Stimulated activated CD8-positive, alpha-beta memory T cell treated with anti-CD3 and anti-CD28 coated beads, Interleukin-7, amount 100 ng/mL, for 24 hours (primary cell): Measurements from ENCODE around the gene CIROP.

ENCODE experiments used
- DNase-seq: peaks from one replicate; pipeline ENCODE4 v3.0.0-alpha.2; 2020; ENCODE audit warnings: low read depth

Gene CIROP

GRCh38 chr14:23093991-23094665, 10.7 kb downstream of the CIROP start:
- DNase-seq, result peak; percentile 46

DNA sequence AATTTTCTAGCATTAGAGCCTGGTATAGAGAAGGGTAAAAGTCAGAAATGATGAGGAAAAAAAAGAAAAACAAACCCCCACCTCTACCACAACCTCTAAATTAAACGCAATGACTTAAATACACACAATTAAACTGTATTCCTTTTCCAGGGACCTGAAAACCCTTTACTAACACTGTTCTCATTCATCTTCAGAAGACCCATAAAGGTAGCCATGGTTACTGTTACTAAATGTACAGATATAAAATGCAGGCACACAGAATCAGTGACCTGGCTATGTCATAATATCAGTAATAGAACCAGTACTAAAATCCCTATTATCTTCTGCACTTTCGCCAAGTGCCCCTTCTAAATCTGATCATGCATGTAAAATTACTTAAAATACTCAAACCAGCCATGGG, 11.3 kb downstream of the CIROP start:
- no peak for DNase-seq

GRCh38 chr14:23093104-23093503, 11.7 kb downstream of the CIROP start:
- no peak for DNase-seq

DNA sequence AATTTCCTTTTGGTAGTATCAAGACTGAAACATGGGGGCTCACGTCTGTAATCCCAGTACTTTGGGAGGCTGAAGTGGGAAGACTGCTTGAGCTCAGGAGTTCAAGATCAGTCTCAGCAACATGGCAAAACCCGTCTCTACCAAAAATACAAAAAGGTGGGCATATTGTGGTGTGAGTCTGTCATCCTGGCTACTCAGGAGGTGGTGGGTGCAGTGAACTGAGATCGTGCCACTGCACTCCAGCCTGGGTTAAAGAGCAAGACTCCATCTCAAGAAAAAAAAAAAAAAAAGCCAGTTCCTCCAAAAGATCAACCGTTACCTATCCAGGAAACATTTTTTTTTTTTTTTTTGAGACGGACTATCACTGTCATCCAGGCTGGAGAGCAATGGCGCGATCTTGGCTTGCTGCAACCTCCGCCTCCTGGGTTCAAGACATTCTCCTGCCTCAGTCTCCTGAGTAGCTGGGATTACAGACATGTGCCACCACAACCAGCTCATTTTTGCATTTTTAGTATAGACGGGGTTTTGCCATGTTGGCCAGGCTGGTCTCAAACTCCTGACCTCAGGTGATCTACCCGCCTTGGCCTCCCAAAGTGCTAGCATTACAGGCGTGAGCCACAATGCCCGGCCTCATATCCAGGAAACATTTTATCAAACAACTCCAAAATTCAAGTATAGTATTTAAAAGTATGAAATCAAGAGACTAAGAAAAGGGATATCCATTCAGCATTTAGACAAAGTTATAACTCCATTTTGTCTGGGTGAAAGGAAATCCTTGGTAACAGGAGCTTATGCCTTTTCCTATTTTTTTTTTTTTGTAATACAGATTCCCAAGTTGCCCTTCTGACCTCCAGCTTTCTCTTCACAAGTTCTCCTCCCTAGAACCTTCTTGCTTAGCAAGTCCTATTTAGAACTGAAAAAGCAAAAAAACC, 13.2 kb downstream of the CIROP start:
- no peak for DNase-seq

DNA sequence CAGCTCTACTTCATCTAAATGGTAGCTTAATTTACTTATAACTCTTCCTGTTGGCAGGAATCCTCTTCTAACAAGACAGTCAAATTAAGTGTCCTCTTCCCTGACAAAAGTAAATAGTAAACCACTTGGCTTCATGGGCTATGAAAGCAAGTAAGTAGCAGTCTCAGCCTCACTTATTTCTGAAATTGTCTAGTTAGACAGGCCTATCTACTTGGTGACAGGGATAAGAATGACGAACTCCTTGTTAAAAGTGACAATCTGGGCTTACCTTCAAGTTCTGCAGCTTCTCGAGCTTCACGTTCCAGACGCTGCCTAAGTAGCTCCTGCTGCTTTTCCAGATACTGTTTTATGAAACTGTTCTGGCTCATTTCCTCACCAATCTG, 14.5 kb downstream of the CIROP start:
- no peak for DNase-seq

DNA sequence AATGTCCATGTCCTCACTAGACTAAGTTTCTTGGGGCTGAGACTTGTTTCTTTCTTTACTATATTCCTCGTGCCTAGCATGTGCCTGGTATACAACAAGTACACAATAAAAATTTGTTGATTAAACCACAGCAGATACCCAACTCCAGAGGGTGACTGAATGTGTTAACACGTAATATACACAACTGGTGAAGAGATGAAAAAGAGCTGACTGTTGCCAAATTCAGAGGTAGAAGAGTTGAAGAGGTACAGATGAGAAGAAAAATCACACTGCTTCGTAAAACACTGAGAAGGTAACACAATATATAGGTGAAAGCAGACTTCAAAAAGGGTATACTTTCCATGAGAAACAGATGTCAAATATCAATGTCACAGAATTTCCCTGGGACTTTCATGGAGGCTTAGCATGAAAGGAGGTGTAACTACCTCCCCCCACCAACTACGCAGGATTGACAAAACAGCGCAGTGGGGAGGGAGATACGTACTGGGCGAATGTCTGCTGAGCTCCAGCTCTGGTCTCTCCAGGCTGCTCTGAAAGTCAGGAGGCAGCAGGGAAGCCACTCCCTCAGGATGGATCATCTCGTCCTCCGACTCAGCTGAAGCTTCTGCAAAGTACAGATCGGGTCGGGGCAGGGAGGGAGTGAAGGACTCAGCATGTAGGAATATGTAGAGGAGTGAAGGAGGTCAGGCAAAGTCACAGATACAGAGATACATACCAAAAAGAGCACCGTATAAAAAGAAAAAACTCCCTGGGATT, 15.1 kb downstream of the CIROP start:
- no peak for DNase-seq

- no peak for DNase-seq
Measured at GRCh38 chr14:23086565-23086964, 18.2 kb downstream of the CIROP start.

- DNase-seq, result no peak
Measured at GRCh38 chr14:23085458-23085857, 19.3 kb downstream of the CIROP start.

- no peak for DNase-seq
Measured at GRCh38 chr14:23080474-23080873, 24.3 kb downstream of the CIROP start.

- no peak for DNase-seq
Measured at GRCh38 chr14:23079716-23080115, 25.1 kb downstream of the CIROP start.

DNA sequence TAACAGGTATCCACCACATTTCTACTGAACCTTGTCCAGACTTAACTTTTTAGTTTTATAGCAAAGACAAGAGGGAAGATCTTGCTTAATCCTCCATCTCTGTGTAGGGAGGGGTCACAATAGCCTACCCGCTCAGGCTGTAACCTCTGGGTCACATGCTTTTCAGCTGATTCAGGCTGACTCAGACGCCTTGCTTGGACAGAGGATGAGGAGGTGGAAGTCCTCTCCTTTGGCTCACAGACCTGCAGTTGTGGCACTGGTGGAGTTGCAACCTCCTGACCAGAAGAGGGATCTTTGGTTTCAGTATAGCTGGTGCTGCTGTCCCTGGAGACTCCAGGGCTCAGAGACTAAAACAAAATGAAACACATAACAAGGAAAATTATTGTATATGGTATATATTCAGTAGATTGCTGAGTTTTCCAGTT, 26.1 kb downstream of the CIROP start:
- no peak for DNase-seq

GRCh38 chr14:23077962-23078361, 26.8 kb downstream of the CIROP start:
- DNase-seq, result no peak

DNA sequence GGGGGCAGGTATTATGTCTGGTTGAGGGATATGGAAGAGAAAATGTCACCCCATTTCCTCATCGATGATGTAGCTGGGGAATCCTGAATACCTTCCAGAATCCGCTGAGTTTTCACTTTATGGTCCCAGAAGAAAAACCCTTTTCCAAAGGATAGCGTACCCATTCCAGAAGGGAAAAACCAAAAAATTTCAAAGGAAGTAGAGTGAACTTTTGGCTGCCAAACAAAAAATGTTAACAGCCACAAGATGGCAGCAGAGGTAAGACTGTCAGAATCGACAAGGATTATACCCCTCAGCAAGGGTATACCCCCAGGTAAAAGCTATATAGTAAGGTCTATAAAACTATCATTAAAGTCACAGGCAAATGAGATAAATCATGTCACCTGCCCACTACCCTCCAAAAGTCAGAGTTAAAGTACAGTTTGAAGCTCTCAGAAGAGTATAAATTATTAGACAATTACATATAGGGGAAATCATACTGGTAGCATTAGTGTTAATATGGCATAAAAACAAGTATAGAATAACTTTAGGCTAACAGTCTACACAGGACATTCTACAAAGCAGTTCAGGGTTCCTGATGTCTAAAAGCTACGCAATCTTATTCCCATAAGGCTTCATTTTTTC, 27.9 kb downstream of the CIROP start:
- DNase-seq, result no peak

DNA sequence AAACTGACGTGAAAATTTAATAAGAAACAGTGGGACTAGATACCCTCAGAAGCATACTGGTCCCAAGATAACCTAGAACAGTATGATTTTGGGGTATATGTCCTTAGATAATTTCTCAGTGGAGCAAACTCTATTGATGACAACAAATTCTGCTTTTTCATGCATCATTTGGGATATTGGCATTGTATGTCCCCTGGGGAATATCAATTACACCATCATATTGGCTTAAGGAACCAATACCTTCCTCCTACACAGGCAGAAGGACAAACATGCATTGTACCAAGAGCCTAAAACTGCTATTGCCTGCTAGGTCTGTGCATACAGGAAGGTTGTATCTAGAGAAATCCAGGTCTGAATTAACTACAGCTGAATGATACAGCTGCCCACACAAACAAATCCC, 29.9 kb downstream of the CIROP start:
- DNase-seq, result no peak

- DNase-seq, result no peak
Measured at GRCh38 chr14:23071921-23072539, 32.8 kb downstream of the CIROP start.

- DNase-seq, result peak; percentile 51
Measured at GRCh38 chr14:23071244-23071920, 33.4 kb downstream of the CIROP start.

DNA sequence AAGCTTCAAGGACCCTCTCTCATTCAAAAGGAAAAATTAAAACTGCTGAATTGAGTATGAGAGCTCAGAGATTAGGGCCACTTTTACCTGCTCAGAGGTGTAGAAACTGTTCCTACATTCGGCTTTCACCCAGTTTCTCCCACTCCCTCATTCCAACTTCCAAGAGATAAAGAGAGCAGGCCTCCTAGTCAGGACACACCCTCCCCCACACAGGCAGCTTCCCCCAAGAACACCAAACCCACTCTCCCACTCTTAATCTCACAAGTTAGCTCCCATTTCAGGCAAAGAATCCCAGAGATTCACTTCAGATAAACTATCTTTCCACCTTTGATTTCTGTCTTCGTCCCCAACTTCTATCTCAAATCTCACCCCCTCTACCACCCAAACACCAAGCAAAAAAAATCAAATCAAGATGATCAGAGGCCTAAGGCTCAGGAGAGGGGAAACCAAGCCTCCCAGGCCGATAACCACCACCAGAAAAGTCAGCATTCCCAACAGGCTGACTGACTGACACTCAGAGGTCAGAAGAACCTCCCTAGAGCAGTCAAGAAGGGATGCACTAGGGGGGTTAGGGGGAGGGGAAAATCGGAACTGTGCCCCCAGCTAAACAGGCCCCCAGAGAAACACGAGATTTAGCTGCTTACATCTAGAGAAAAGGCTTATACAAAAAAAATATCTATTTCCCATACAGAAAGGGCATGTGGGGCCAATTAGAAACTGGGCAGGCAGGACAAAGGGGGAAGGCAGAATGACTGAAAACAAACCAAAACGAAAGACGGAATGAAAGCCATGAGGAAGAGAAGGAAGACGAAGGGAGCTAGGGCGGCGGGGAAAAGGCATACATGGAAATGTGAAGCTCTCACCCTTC, 34.3 kb downstream of the CIROP start:
- no peak for DNase-seq

- no peak for DNase-seq
Measured at GRCh38 chr14:23069413-23069806, 35.4 kb downstream of the CIROP start.

DNA sequence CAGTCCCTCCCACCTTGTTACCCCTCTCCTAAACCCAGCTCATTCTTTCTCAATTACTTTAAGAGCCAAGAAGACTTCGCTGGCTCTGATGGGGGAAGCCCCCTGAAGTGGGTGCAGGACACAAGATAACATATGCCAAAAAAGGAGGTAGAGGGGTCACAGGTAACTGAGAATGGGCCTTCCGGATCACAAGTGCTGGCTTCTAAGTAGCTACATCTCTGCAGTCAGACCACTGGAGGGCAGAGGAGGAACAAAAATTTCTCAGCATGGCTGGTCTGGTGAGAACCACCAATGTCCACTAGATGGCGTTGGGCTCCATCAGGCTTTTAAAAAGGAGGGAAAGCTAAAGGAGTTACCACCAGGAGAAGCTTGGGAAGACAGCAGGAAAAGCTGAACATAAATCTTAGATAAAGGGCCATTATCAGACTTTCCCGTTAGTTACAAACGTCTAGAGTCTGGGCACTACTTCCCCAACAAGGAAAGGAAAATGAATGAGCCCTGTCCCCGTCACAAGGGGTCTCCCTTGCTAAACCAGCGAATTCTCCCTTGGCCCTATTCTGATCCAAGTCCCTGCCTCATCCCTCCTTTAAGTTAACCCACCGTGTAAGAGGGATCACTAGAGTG, 35.9 kb downstream of the CIROP start:
- peak; percentile 31 for DNase-seq
